IPS DF 4.7 (cell line): ENCODE measurements around the gene ZNF175.
"Not testable (repeated sequence)": the region's sequence is repeated elsewhere in the genome, so short reads cannot be mapped to it uniquely, and the experiment has no call there.

ENCODE experiments used
- DNase-seq: peaks from one replicate; pipeline ENCODE4 v3.0.0-alpha.2; 2013; ENCODE audit warnings: low spot score; ENCODE audit errors: extremely low read depth

Gene ZNF175

GRCh38 chr19:51626675-51627074 lies 55.6 kb downstream of the ZNF175 start:
- DNase-seq, result no peak

DNA sequence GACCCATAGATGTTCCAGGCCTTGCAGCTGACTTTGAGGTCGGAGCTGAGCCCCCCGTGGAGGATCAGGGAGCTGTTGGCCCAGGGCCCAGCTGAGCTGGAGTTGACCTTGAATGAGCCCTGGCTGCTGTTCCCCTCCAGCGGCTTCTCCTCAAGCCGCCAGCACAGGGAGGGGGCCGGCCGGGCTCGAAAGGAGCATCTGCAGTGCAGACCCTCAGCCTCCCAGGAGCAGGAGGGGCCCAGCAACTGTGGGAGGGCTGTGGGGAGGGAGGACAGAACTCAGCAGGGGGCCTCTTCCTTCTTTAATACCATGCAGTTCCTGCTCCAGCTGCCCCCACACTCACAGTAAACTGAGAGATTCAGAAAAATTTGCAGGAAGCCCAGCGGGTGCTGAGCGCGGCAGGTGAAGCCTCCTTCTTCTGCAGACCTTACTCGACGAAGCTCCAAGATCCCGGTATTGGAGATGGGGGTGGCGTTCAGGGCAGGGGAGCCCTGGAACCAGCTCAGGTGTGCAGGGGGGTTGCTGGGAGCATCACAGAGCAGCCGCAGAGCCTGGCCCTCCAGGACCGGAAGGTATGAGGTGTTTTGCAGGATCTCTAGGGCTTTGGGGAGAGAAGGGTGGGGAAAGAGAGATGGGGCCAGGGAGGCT lies 56.5 kb downstream of the ZNF175 start:
- no peak for DNase-seq

GRCh38 chr19:51628153-51628939 lies 57.3 kb downstream of the ZNF175 start:
- DNase-seq, result no peak

- not testable (repeated sequence) for DNase-seq
Measured at GRCh38 chr19:51630315-51630714, 59.2 kb downstream of the ZNF175 start, which contains the start of gene SIGLEC5. Gene SIGLEC5, minus strand, starts transcription at chr19:51630401. Its CDS starts 66 bp downstream, at chr19:51630335.

- no peak for DNase-seq
Measured at GRCh38 chr19:51632126-51632525, 61.0 kb downstream of the ZNF175 start.

GRCh38 chr19:51637362-51637978 lies 66.4 kb downstream of the ZNF175 start:
- DNase-seq, result no peak

- no peak for DNase-seq
Measured at GRCh38 chr19:51639916-51640315, 68.8 kb downstream of the ZNF175 start.

DNA sequence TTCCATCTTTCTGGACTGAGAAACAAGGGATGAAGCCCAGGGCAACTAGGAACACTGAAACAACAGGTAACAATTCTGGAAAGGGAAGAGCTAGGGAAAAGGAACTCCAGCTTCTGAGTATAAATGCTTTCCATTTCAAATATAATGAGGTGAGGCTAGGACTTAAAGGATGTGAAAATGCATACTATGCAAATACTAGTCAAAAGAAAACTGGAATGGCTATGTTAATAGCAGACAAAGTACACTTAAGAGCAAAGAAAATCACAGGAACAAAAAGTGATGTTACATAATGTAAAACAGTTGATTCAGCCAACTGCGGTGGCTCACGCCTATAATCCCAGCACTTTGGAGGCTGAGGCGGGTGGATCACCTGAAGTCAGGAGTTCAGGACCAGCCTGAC lies 69.3 kb downstream of the ZNF175 start:
- no peak for DNase-seq

GRCh38 chr19:51641648-51642047 lies 70.6 kb downstream of the ZNF175 start:
- DNase-seq, result no peak
